ENCODE measurements around the gene EIF5.
"Not testable (repeated sequence)": the region's sequence is repeated elsewhere in the genome, so short reads cannot be mapped to it uniquely, and the experiment has no call there.

The EIF5 gene

GRCh38 chr14:103336191-103336590 is 2.2 kb downstream of the EIF5 start:
- no peak for DNase-seq (ENCODE audit: low read depth in 2 of 2)

GRCh38 chr14:103337794-103338193 is 3.8 kb downstream of the EIF5 start:
- no peak for DNase-seq (ENCODE audit: low read depth in 2 of 2)

- DNase-seq (ENCODE audit: low read depth in 2 of 2), result no peak
These were observed 5.5 kb downstream of the EIF5 start for GRCh38 chr14:103339561-103339960.

- no peak for DNase-seq (ENCODE audit: low read depth in 2 of 2)
These were observed 6.6 kb downstream of the EIF5 start for GRCh38 chr14:103340480-103341212.

- no peak for DNase-seq (ENCODE audit: low read depth in 2 of 2)
These were observed 7.5 kb downstream of the EIF5 start for GRCh38 chr14:103341250-103342129.

GRCh38 chr14:103343164-103343879 is 9.3 kb downstream of the EIF5 start:
- no peak for DNase-seq (ENCODE audit: low read depth in 2 of 2)

- DNase-seq (ENCODE audit: low read depth in 2 of 2), result no peak
These were observed 10.1 kb downstream of the EIF5 start for GRCh38 chr14:103343905-103344797.

GRCh38 chr14:103346286-103346685 is 12.2 kb downstream of the EIF5 start:
- no peak for DNase-seq (ENCODE audit: low read depth in 2 of 2)

GRCh38 chr14:103347091-103347815 is 13.2 kb downstream of the EIF5 start:
- DNase-seq (ENCODE audit: low read depth in 2 of 2), result no peak

- no peak for DNase-seq (ENCODE audit: low read depth in 2 of 2)
These were observed 14.1 kb downstream of the EIF5 start for GRCh38 chr14:103348154-103348553.

GRCh38 chr14:103349982-103350381 is 15.9 kb downstream of the EIF5 start:
- DNase-seq (ENCODE audit: low read depth in 2 of 2), result no peak

- DNase-seq (ENCODE audit: low read depth in 2 of 2), result no peak
These were observed 19.3 kb downstream of the EIF5 start for GRCh38 chr14:103353362-103353761.

GRCh38 chr14:103354141-103354540 is 20.1 kb downstream of the EIF5 start:
- DNase-seq (ENCODE audit: low read depth in 2 of 2), result no peak

GRCh38 chr14:103356024-103356682 is 22.1 kb downstream of the EIF5 start:
- no peak for DNase-seq (ENCODE audit: low read depth in 2 of 2)

GRCh38 chr14:103357552-103357951 is 23.5 kb downstream of the EIF5 start:
- DNase-seq (ENCODE audit: low read depth in 2 of 2), result not testable (repeated sequence)

GRCh38 chr14:103360548-103360947 is 26.5 kb downstream of the EIF5 start:
- no peak for DNase-seq (ENCODE audit: low read depth in 2 of 2)

GRCh38 chr14:103361867-103362266 is 27.8 kb downstream of the EIF5 start:
- DNase-seq (ENCODE audit: low read depth in 2 of 2), result no peak

GRCh38 chr14:103362780-103363179 is 28.7 kb downstream of the EIF5 start:
- no peak for DNase-seq (ENCODE audit: low read depth in 2 of 2)

- DNase-seq (ENCODE audit: low read depth in 2 of 2), result no peak
These were observed 32.7 kb downstream of the EIF5 start for GRCh38 chr14:103366741-103367140.

GRCh38 chr14:103367995-103368394 is 34.0 kb downstream of the EIF5 start:
- no peak for DNase-seq (ENCODE audit: low read depth in 2 of 2)
